ENCODE measurements around the gene DDX5.
"Not testable (repeated sequence)": the region's sequence is repeated elsewhere in the genome, so short reads cannot be mapped to it uniquely, and the experiment has no call there.

Gene DDX5

DNA sequence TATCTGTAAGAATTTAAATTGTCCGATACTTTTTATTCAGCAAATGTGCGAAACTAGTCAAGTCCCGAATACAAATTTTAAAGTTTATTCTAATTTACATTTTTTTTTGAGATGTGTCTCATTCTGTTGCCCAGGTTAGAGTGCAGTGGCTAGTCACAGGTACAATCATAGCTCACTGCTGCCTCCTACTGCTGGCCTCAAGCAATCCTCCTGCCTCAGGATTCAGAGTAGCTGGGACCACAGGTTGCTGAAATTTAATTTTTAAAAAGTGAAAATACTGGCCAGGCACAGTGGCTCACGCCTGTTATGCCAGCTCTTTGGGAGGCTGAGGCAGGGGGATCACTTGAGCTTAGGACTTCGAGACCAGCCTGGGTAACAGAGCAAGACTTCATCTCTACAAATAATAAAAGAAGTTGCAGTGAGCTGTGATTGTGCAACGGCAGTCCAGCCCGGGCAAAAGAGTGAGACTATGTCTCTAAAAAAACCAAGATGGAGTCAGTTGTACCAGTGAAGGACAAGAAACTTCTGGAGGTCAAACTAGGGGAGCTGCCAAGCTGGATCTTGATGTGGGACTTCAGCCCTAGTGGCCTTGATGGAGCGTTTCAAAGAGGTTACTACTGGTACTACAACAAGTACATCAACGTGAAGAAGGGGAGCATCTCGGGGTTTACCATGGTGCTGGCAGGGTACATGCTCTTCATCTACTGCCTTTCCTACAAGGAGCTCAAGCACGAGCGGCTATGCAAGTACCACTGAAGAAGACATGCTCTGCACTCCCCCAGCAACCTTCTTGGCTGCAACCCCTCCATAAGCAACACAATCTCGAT, 14.8 kb downstream of the DDX5 start:
- DNase-seq, result peak; percentile 68

DNA sequence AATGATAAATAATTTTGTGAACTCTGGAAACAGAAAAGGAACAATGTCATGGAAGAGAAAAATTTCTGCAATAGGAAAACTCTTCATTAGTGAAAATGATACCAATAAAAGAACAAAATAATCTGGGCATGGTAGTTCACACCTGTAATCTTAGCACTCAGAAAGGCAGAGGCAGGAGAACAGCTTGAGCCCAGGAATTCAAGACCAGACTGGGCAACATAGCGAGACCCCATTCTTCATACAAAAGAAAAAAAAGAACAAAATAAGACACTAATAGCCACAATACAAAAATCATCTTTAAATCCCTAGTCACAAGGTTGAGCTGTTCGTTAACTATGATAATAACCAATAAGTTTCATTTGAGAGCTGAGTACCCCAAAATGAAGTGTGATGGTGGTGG, 17.8 kb downstream of the DDX5 start:
- no peak for DNase-seq

- no peak for DNase-seq
Measured at GRCh38 chr17:64484380-64484779, 21.7 kb downstream of the DDX5 start.

DNA sequence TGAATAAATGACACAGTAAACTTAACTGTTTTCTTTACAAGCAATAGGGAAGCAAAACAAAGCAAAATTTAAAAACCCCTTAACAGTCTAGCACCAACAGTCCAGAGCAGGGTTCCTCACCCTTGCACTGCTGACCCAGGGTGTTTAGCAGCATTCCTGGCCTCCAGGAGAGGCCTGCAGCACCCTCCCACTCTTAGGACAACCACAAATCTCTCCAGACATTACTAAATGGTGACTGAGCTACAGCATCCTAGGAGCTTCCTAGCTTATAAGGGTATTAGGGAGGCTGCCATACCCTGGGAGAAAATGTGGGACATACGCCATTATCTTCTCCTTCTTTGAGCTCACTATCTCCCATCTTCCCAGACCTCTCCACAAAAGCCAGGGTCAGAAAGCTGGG, 25.1 kb downstream of the DDX5 start:
- DNase-seq, result no peak

DNA sequence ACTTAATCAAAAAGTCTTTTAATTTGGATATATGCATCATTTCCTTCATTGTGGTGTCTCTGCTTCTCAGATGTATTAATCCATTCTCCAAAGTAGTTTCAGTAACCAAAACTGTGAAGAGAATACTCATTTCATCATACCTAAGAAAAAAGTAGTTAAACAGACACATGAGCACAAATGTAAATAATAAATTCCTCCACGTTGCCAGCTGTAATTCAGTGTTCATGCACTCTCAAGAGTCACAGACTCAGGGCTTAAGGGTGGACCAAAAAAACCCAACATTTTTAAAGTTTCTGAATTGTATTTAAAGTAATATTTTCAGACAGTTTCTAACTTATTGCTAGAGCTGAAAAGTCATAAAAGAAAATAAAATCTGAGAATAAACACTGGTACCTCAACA, 28.2 kb downstream of the DDX5 start:
- no peak for DNase-seq

DNA sequence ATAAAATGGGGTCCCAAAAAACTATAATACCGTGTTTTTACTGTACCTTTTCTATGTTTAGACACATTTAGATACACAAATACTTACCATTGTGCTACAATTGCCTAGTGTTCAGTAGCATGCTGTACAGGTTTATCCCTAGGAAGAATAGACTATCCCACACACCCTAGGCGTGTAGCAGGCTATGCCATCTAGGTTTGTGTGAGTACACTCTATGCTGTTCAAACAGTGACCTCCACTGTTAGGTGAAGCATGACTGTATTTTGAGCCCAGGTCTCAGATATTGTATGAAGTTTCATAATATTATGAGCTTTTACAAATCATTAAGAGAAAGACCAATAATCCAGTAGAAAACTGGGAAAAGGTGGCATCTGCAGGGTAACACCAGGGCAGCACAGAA, 33.5 kb downstream of the DDX5 start:
- no peak for DNase-seq

GRCh38 chr17:64471440-64471839, 34.6 kb downstream of the DDX5 start:
- DNase-seq, result no peak

- no peak for DNase-seq
Measured at GRCh38 chr17:64470625-64471024, 35.5 kb downstream of the DDX5 start.

DNA sequence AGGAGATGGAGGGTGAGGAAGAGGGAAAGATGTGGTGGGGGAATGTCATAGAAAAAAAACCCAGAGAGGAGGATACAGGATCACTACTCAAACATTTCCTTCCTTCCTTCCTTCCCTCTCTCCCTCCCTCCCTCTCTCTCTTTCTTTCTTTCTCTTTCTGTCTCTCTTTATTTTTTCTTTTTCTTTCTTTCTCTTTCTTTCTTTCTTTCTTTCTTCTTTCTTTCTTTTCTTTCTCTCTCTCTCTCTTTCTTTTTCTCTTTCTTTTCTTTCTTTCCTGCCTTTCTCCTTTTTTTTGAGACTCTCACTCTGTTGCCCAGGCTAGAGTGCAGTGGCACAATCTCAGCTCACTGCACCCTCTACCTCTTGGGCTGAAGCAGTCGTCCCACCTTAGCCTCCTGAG, 39.3 kb downstream of the DDX5 start:
- DNase-seq, result not testable (repeated sequence)

DNA sequence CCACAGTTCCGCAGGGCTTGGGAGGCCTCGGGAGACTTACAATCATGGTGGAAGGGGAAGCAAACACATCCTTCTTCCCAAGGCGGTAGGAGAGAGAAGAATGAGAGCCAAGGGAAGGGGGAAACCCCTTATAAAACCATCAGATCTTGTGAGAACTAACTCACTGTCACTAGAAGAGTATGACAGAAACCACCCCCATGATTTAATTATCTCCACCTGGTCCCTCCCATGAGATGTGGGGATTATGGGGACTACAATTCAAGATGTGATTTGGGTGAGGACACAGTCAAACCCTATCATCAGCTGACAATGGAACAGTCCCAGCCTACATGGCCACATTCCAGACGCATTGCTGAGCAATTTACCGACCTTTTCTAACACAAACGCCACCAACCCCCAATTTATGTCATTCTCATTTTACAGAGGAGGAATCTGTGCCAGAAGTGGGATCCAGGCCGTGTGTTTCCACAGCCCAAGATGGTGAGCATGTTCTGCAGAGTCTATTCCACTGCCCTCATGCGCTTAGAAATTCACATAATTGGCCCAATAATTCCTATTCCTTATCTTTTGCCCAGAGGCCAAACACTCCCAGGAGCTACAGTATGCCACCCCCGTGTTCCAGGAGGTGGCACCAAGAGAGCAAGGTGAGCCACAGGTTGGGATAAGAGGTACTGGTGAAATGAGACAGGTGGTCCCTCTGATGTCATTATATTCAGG, 39.9 kb downstream of the DDX5 start:
- no peak for DNase-seq

DNA sequence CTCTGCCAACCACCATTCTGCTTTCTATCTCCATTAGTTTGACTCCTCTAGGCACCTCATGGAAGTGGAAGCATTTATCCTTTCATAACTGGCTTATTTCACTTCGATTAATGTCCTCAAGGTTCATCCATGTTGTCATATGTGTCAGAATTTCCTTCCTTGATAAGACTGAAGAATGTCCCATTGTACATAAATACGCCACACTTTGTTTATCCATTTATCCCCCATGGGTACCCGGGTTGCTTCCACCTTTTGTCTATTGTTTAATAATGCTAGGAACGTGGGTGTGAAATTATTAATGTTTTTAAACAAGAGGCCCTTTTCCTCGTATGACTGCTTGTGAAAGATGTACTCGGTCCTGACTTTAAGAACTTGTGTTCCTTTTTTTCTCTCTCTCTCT, 44.3 kb downstream of the DDX5 start:
- no peak for DNase-seq

GRCh38 chr17:64460955-64461354, 45.1 kb downstream of the DDX5 start:
- no peak for DNase-seq

DNA sequence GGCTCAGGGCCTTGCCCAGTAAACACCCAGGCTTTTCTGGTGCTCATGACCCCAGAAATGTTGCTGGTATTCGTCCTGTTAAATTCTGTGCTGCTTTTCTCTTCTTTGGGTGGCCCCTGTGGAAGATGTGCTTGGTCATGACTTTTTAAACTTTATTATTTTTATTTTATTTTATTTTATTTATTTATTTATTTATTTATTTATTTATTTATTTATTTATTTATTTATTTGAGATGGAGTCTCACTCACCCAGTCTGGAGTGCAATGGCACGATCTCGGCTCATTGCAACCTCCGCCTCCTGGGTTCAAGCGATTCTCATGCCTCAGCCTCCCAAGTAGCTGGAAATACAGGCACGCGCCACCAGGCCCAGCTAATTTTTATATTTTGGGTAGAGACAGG, 46.3 kb downstream of the DDX5 start:
- not testable (repeated sequence) for DNase-seq

DNA sequence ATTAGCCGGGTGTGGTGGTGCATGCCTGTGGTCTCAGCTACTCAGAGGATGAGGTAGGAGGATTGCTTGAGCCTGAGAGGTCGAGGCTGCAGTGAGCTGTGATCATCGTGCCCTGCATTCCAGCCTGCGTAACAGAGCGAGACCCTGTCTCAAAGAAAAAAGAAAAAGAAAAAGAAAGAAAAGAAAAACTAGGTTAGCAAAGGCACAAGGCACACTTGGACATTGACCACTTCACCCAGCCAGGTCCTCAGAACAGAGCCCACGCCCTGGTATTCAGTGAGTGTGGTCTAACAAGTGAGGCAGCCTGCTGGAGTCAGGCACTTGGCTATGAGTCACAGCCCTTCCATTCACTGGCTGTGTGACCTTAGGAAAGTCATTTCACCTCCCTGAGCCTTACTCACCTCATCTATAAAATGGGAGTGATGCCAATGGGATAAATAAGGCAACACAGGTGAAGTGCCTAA, 46.8 kb downstream of the DDX5 start:
- no peak for DNase-seq

DNA sequence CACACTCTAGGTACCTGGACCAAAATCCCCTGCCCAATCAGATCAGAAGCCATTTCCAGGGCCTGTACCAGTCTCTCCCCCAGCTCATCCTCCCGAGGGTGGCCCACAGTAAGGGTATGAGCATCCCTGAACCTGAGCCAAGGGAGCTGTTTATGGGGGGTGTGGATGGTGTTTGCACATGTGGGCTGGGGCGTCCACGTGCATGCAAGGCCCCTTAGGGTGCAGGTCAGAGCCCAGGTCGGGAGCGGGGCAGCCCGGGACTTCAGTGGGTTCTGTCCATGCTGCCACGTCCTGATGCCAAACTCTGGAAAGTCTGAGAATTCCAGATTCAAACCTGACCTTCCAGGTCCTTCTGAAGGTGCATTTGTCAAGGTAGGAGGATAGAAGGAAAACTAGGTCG, 47.3 kb downstream of the DDX5 start:
- DNase-seq, result no peak

GRCh38 chr17:64457156-64457555, 48.9 kb downstream of the DDX5 start:
- DNase-seq, result no peak

DNA sequence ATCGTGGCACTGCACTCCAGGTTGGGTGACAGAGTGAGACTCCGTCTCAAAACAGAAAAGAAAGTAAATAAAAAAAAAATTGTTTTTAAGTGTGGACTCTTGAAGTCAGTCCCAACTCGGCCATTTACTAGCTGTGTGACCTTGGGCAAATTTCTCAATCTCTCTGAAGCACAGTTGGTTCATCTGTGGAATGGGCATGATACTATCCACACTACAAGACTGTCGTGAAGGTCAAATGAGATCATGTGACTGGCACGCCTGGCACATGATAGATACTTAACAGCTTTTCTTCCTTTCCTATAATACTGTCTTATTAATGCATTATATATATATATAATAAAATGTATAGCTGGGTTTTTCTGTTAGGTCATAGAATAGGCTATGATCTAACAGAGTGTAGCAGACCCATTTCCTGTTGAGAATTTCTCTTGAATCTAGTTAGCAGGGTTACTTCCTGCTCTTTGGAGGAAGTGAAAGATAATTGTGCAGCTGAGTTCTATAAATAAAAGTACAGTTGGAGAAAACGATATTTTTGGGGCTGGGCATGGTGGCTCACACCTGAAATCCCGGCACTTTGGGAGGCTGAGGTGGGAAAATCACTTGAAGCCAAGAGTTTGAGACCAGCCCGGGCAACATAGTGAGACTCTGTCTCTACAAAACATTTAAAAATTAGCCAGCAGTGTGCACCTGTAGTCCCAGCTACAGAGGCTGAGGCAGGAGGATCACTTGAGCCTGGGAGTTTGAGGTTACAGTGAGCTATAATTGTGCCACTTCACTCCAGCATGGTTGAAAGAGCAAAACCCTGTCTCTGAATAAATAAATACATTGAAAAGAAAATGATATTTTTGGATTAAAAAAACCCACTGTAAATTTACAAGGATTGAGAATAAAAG, 49.9 kb downstream of the DDX5 start:
- DNase-seq, result peak; percentile 23

DNA sequence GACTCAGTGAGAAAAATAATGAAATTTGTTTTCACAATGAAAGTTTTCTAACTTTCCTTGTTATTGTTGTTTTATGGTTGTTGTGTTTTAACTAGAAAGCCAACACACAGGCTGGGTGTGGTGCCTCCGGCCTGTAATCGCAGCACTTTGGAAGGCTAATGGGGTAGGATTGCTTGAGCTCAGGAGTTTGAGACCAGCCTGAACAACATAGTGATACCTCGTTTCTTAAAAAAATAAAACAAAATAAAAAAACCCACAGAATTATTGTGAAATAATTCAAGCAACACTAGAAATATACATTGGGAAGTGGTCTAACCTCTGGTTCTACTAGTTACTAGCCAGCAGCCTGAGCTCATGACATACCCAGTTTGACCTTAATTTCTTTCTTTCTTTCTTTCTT, 56.5 kb downstream of the DDX5 start:
- no peak for DNase-seq

- peak; percentile 19 for DNase-seq
Measured at GRCh38 chr17:64448665-64449512, 57.2 kb downstream of the DDX5 start, which contains the start of gene MILR1. Gene MILR1 (plus strand): TSS chr17:64449115. CDS start chr17:64449169, 54 bp downstream.
